Panc1 (cell line): Measurements from ENCODE around the gene PPDPF. TPM values are rescaled to one million over a fixed set of nuclear protein-coding genes. Genes with fewer than 3 reads are reported as not detected.
A peak's percentile ranks its signal among the peaks of the same experiment; 100 is the strongest.

Source experiments
- ATAC-seq: fragments of 200-7000 bp; cut with Tn5 transposase; 2 replicates; pipeline ENCODE4 v1.9.1; 2020; ENCODE audit warnings: mild to moderate bottlenecking, moderate library complexity
- BruUV-seq: library from RNA; stranded (reverse); fragments of 400-500 nt; replicated peaks from 2 replicates; lab custom pipeline; 2021; lab: Mats Ljungman, UMichigan
- CTCF ChIA-PET: fragments of 300-600 bp; sonication (Branson Sonifier 250); formaldehyde crosslinking; loops from one replicate; lab custom pipeline; 2022; ENCODE audit warnings: antibody characterized with exemption; lab: Charles Lee
- POLR2A ChIA-PET: fragments of 300-600 bp; sonication (Branson Sonifier 250); formaldehyde crosslinking; loops from one replicate; lab custom pipeline; 2022; ENCODE audit warnings: antibody characterized with exemption; lab: Charles Lee
- DNase-seq: peaks from one replicate; pipeline ENCODE4 v3.0.0-alpha.2; 2010; ENCODE audit warnings: low read depth, low spot score
- H3K27ac ChIP-seq: 2 replicates; pipeline ENCODE4 v1.5.1; 2011; ENCODE audit warnings: mild to moderate bottlenecking, low read length, inconsistent platforms
- H3K27me3 ChIP-seq: fragments of 200-500 bp; sonication (Bioruptor generic); 2 replicates; pipeline ENCODE4 v1.6.0; 2014; ENCODE audit warnings: low read length, inconsistent platforms; ENCODE audit not compliant: control insufficient read depth, insufficient read depth
- H3K36me3 ChIP-seq: fragments of 200-500 bp; sonication (Bioruptor generic); 2 replicates; pipeline ENCODE4 v1.5.1; 2014; ENCODE audit warnings: inconsistent platforms, mild to moderate bottlenecking, low read length, moderate library complexity; ENCODE audit not compliant: control insufficient read depth, insufficient read depth
- H3K4me1 ChIP-seq: 2 replicates; pipeline ENCODE4 v1.5.1; 2011; ENCODE audit warnings: inconsistent platforms, mild to moderate bottlenecking, low read length, moderate library complexity; ENCODE audit not compliant: control insufficient read depth, insufficient read depth
- H3K4me3 ChIP-seq, 2 experiments: 2 replicates each; pipeline ENCODE4 v1.5.1; 2011 to 2012; ENCODE audit warnings: low read depth in 2 of 2, low read length in 2 of 2, mild to moderate bottlenecking in 2 of 2, inconsistent platforms in 1 of 2, moderate library complexity in 1 of 2
- H3K9me3 ChIP-seq: fragments of 200-500 bp; sonication (Bioruptor generic); 2 replicates; pipeline ENCODE4 v1.5.1; 2014; ENCODE audit warnings: low read depth, mild to moderate bottlenecking, inconsistent platforms, low read length, moderate library complexity; ENCODE audit not compliant: control insufficient read depth, insufficient read depth
- POLR2AphosphoS5 ChIP-seq: IDR thresholded peaks from 2 replicates; pipeline ENCODE4 v1.6.1; 2012; ENCODE audit warnings: mild to moderate bottlenecking, low read depth, low read length, moderate library complexity
- REST ChIP-seq, 2 experiments: IDR thresholded peaks; 2 replicates each; pipeline ENCODE4 v1.6.1; 2011 to 2012; ENCODE audit warnings: low read depth in 2 of 2, control low read depth in 1 of 2, low read length in 1 of 2, mild to moderate bottlenecking in 1 of 2, moderate library complexity in 1 of 2; ENCODE audit not compliant: insufficient read depth in 1 of 2
- SIN3A ChIP-seq: IDR thresholded peaks from 2 replicates; pipeline ENCODE4 v1.6.1; 2012; ENCODE audit warnings: low read depth, mild to moderate bottlenecking, low read length, moderate library complexity, borderline replicate concordance; ENCODE audit not compliant: insufficient read depth
- TCF7L2 ChIP-seq: IDR thresholded peaks from 2 replicates; pipeline ENCODE4 v1.6.1; 2011; ENCODE audit warnings: mild to moderate bottlenecking, low read depth, low read length, inconsistent platforms
- in situ Hi-C: cut with HindIII; loops from 2 replicates; pipeline ENCODE4 v1.10.0; 2016; ENCODE audit warnings: low sequenced_read_pairs, low pct_unique_long_range_greater_than_20kb
- intact Hi-C: fragments of 100-400 bp; cut with micrococcal nuclease; formaldehyde crosslinking; loops from one replicate; pipeline ENCODE4 v1.10.0; 2022; ENCODE audit not compliant: unreplicated experiment
- total RNA-seq: library from RNA; stranded (reverse); gene quantifications from one replicate; pipeline ENCODE4 v1.2.1, GENCODE V29; 2021; ENCODE audit not compliant: unreplicated experiment
- TF ChIP-seq, protein P1 (sequence below): fragments of 450-650 bp; IDR thresholded peaks from 2 replicates; pipeline ENCODE4 v1.5.1; 2017; ENCODE audit warnings: mild to moderate bottlenecking

The PPDPF gene
- total RNA-seq, 1 experiment from 2014 or later, result 241 TPM

DNA sequence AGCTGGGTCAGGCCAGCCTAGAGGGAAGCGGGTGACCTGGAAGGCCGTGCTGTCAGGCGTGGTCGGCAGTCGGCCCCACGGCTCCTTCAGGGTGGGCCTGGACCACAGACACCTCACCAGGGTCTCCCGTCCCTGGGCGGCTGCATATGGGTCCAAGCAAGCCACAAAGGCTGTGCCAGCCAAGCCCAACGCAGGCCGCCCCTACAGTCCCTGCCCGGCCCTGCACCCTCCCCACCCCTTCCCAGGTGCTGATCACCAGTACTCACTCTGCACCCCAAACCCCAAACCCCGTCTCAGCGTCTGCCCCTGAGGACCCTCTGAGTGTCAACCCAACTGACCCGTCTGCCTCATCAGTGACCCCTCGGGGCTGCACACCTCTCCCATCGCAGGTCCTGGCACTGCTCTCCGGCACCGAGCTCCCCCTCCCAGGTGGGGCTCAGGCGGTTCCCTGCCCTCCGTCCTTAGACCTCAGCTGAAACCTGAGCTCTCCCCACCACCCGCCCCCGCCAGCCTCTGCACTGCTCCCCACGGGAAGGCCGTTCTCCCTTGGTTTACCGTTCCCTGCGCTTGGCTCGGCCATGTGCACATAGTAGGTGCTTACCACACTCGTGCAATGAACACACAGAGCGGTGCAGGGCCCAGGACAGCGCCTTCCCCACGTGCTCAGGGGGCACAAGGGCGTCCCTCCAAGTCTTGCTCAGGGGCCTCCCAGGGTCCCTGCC is 1.5 kb upstream of the PPDPF start:
- Histone ChIP-seq H3K4me3 (peak overlapping the region; percentile 78 to 79), H3K27ac (peak overlapping the region; percentile 80), H3K27me3 (no peaks in the 10 kb centered on the region), H3K36me3 (peaks cover 4% of the 10 kb centered on the region; the same call in 1 of the 2 replicates), H3K4me1 (peaks cover 7% of the 10 kb centered on the region), H3K9me3 (no peaks in the 10 kb centered on the region)
- ATAC-seq, result no peak
- ChIA-PET POLR2A (no interaction called here), CTCF (no interaction called here)
- TF ChIP-seq POLR2AphosphoS5 (no peak), SIN3A (no peak), REST (IDR thresholded peaks at IDR 0.05; ENCODE audit: insufficient read depth in 1 of 2, low read depth in 2 of 2, low read length in 1 of 2) (no peak), TCF7L2 (no peak)
- TF ChIP-seq, protein P1, sequence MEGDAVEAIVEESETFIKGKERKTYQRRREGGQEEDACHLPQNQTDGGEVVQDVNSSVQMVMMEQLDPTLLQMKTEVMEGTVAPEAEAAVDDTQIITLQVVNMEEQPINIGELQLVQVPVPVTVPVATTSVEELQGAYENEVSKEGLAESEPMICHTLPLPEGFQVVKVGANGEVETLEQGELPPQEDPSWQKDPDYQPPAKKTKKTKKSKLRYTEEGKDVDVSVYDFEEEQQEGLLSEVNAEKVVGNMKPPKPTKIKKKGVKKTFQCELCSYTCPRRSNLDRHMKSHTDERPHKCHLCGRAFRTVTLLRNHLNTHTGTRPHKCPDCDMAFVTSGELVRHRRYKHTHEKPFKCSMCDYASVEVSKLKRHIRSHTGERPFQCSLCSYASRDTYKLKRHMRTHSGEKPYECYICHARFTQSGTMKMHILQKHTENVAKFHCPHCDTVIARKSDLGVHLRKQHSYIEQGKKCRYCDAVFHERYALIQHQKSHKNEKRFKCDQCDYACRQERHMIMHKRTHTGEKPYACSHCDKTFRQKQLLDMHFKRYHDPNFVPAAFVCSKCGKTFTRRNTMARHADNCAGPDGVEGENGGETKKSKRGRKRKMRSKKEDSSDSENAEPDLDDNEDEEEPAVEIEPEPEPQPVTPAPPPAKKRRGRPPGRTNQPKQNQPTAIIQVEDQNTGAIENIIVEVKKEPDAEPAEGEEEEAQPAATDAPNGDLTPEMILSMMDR, result no peak
- in situ Hi-C loops (no loop called here), intact Hi-C loops (no loop called here)
- no TSS peak for BruUV-seq
- no peak for DNase-seq

GRCh38 chr20:63519668-63520503 is 679 bp upstream of the PPDPF start:
- ATAC-seq, result peak; percentile 84
- CTCF ChIA-PET, result interaction anchor here (1.5 kb wide), 1 partner anchor 18 kb away, joined by 10 read pairs; the partner anchor contains the start of gene PTK6
- H3K36me3 ChIP-seq, result peaks cover 4% of the 10 kb centered on the region; the same call in 1 of the 2 replicates
- in situ Hi-C loops (no loop called here), intact Hi-C loops (no loop called here)
- POLR2A ChIA-PET, result interaction anchor here (0.6 to 1.9 kb wide), 2 partner anchors 18 to 455 kb away, joined by 5 to 12 read pairs; partner anchors contain the start of gene PTK6
- BruUV-seq, result no TSS peak
- H3K4me3 ChIP-seq, result peak overlapping the region; percentile 78 to 79
- TF ChIP-seq, protein P1, result peak; percentile 16; the same call in 1 of the 2 replicates
- TF ChIP-seq SIN3A, result no peak
- peak overlapping the region; percentile 80 for H3K27ac ChIP-seq
- no peak for DNase-seq
- H3K4me1 ChIP-seq, result peaks cover 7% of the 10 kb centered on the region
- no peaks in the 10 kb centered on the region for H3K27me3 ChIP-seq
- no peaks in the 10 kb centered on the region for H3K9me3 ChIP-seq
